Progenitor cell of endocrine pancreas (in vitro differentiated cells): ENCODE measurements around the gene ANXA2. TPM values are rescaled to one million over a fixed set of nuclear protein-coding genes. Genes with fewer than 3 reads are reported as not detected.
"Not testable (repeated sequence)": the region's sequence is repeated elsewhere in the genome, so short reads cannot be mapped to it uniquely, and the experiment has no call there.

Experiments used
- DNase-seq: peaks from one replicate; pipeline ENCODE4 v3.0.0; 2021; ENCODE audit warnings: low spot score; ENCODE audit not compliant: unreplicated experiment
- H3K27ac Mint-ChIP-seq: 2 replicates; pipeline ENCODE4 v1.8.0; 2021; ENCODE audit warnings: mild to moderate bottlenecking, moderate library complexity, mixed read lengths
- H3K27me3 Mint-ChIP-seq: 2 replicates; pipeline ENCODE4 v1.8.0; 2021; ENCODE audit warnings: mixed read lengths
- H3K36me3 Mint-ChIP-seq: 2 replicates; pipeline ENCODE4 v1.8.0; 2022; ENCODE audit warnings: mixed read lengths; ENCODE audit not compliant: insufficient read depth
- H3K4me1 Mint-ChIP-seq: 2 replicates; pipeline ENCODE4 v1.8.0; 2021; ENCODE audit warnings: low read depth, mixed read lengths
- H3K4me3 Mint-ChIP-seq: 2 replicates; pipeline ENCODE4 v1.8.0; 2021; ENCODE audit warnings: low read depth, mild to moderate bottlenecking, moderate library complexity, mixed read lengths
- H3K9me3 Mint-ChIP-seq: 2 replicates; pipeline ENCODE4 v1.8.0; 2021; ENCODE audit warnings: low read depth, mixed read lengths
- CTCF ChIP-seq: fragments of 200-600 bp; sonication (generic); IDR thresholded peaks from one replicate; pipeline ENCODE4 v1.5.0; 2021; ENCODE audit warnings: antibody characterized with exemption, mild to moderate bottlenecking; ENCODE audit not compliant: unreplicated experiment
- total RNA-seq: library from RNA; stranded (reverse); gene quantifications from 2 replicates; pipeline ENCODE4 v1.2.1, GENCODE V29; 2021

The ANXA2 gene
- total RNA-seq, 1 donor from 2014 or later: 311 TPM

GRCh38 chr15:60418096-60418495 lies 20.3 kb upstream of the ANXA2 start:
- Mint-ChIP-seq H3K9me3 (peaks cover 3% of the 10 kb centered on the region), H3K4me3 (no peak overlapping the region), H3K27ac (no peak overlapping the region), H3K27me3 (no peaks in the 10 kb centered on the region), H3K4me1 (peaks cover 13% of the 10 kb centered on the region), H3K36me3 (peaks cover 6% of the 10 kb centered on the region)
- no peak for DNase-seq
- no peak for TF ChIP-seq CTCF

GRCh38 chr15:60417112-60417511 lies 19.3 kb upstream of the ANXA2 start:
- H3K9me3 Mint-ChIP-seq: peaks cover 3% of the 10 kb centered on the region
- DNase-seq: no peak
- H3K27ac Mint-ChIP-seq: no peak overlapping the region
- H3K36me3 Mint-ChIP-seq: peaks cover 4% of the 10 kb centered on the region
- H3K27me3 Mint-ChIP-seq: no peaks in the 10 kb centered on the region
- no peak for TF ChIP-seq CTCF
- H3K4me1 Mint-ChIP-seq: peaks cover 13% of the 10 kb centered on the region
- H3K4me3 Mint-ChIP-seq: no peak overlapping the region

GRCh38 chr15:60416484-60416883 lies 18.7 kb upstream of the ANXA2 start:
- no peak for TF ChIP-seq CTCF

GRCh38 chr15:60414016-60414682 lies 16.4 kb upstream of the ANXA2 start:
- H3K4me1 Mint-ChIP-seq: peaks cover 3% of the 10 kb centered on the region
- TF ChIP-seq CTCF: no peak
- H3K4me3 Mint-ChIP-seq: no peak overlapping the region
- no peaks in the 10 kb centered on the region for H3K27me3 Mint-ChIP-seq
- peaks cover 3% of the 10 kb centered on the region for H3K9me3 Mint-ChIP-seq
- no peak overlapping the region for H3K27ac Mint-ChIP-seq
- no peak for DNase-seq
- peaks cover 1% of the 10 kb centered on the region for H3K36me3 Mint-ChIP-seq

More at GRCh38 chr15:60416484-60416883, 18.7 kb upstream of the ANXA2 start:
- H3K36me3 Mint-ChIP-seq: peaks cover 4% of the 10 kb centered on the region
- no peak for DNase-seq
- no peak overlapping the region for H3K4me3 Mint-ChIP-seq
- H3K4me1 Mint-ChIP-seq: peaks cover 13% of the 10 kb centered on the region
- no peak overlapping the region for H3K27ac Mint-ChIP-seq
- H3K9me3 Mint-ChIP-seq: peaks cover 3% of the 10 kb centered on the region
- no peaks in the 10 kb centered on the region for H3K27me3 Mint-ChIP-seq

GRCh38 chr15:60413231-60413824 lies 15.5 kb upstream of the ANXA2 start:
- Mint-ChIP-seq H3K27me3 (no peaks in the 10 kb centered on the region), H3K4me3 (no peak overlapping the region), H3K4me1 (peaks cover 7% of the 10 kb centered on the region), H3K9me3 (peaks cover 3% of the 10 kb centered on the region), H3K36me3 (peaks cover 1% of the 10 kb centered on the region), H3K27ac (no peak overlapping the region)
- TF ChIP-seq CTCF: no peak
- DNase-seq: no peak

GRCh38 chr15:60412807-60413206 lies 15.0 kb upstream of the ANXA2 start:
- H3K9me3 Mint-ChIP-seq, DNase-seq, H3K36me3 Mint-ChIP-seq, H3K4me1 Mint-ChIP-seq, H3K27ac Mint-ChIP-seq, H3K4me3 Mint-ChIP-seq, H3K27me3 Mint-ChIP-seq: not testable (repeated sequence)
